Natural killer cell (primary cell): ENCODE data around the gene BTBD1. TPM values are rescaled to one million over a fixed set of nuclear protein-coding genes. Genes with fewer than 3 reads are reported as not detected.
"Not testable (repeated sequence)": the region's sequence is repeated elsewhere in the genome, so short reads cannot be mapped to it uniquely, and the experiment has no call there.

Experiments used
- ATAC-seq, 3 donors: fragments of 150-1000 bp in 2 of 3; fragments of 200-7000 bp in 1 of 3; cut with Tn5 transposase; 1 replicate in 1 of 3; 2 replicates in 2 of 3; pipeline ENCODE4 v1.10.0; 2021; ENCODE audit warnings: mild to moderate bottlenecking in 2 of 3, moderate library complexity in 2 of 3
- DNase-seq, 2 donors: peaks; one replicate each; pipeline versions ENCODE4 v3.0.0 to v3.0.0-alpha.2; 2013 to 2021; ENCODE audit warnings: mixed read lengths in 1 of 2
- H3K27ac ChIP-seq: one replicate; pipeline ENCODE4 v1.5.1; 2013; ENCODE audit warnings: mild to moderate bottlenecking, low read length
- H3K27me3 ChIP-seq: one replicate; pipeline ENCODE4 v1.6.1; 2013; ENCODE audit warnings: low read length; ENCODE audit not compliant: control insufficient read depth, insufficient read depth
- H3K36me3 ChIP-seq: one replicate; pipeline ENCODE4 v1.6.1; 2013; ENCODE audit warnings: low read length; ENCODE audit not compliant: control insufficient read depth, insufficient read depth
- H3K4me1 ChIP-seq: one replicate; pipeline ENCODE4 v1.6.1; 2013; ENCODE audit warnings: low read length; ENCODE audit not compliant: control insufficient read depth, insufficient read depth
- H3K4me3 ChIP-seq: one replicate; pipeline ENCODE4 v1.5.1; 2013; ENCODE audit warnings: low read length
- H3K9me3 ChIP-seq: one replicate; pipeline ENCODE4 v1.6.1; 2013; ENCODE audit warnings: low read length; ENCODE audit not compliant: control insufficient read depth, insufficient read depth
- H3K27ac Mint-ChIP-seq, 2 donors: one replicate each; pipeline ENCODE4 v1.8.0; 2022; ENCODE audit warnings: mild to moderate bottlenecking in 2 of 2, mixed read lengths in 2 of 2, moderate library complexity in 1 of 2
- H3K27me3 Mint-ChIP-seq, 2 donors: one replicate each; pipeline ENCODE4 v1.8.0; 2022; ENCODE audit warnings: low read depth in 2 of 2, mixed read lengths in 2 of 2
- H3K36me3 Mint-ChIP-seq: one replicate; pipeline ENCODE4 v1.8.0; 2022; ENCODE audit warnings: mixed read lengths
- H3K4me1 Mint-ChIP-seq, 2 donors: one replicate each; pipeline ENCODE4 v1.8.0; 2022; ENCODE audit warnings: mixed read lengths in 2 of 2
- H3K4me3 Mint-ChIP-seq: one replicate; pipeline ENCODE4 v1.8.0; 2022; ENCODE audit warnings: mild to moderate bottlenecking, moderate library complexity, mixed read lengths
- H3K9me3 Mint-ChIP-seq, 2 donors: one replicate each; pipeline ENCODE4 v1.8.0; 2022; ENCODE audit warnings: mixed read lengths in 2 of 2
- CTCF ChIP-seq: fragments of 200-600 bp; IDR thresholded peaks from one replicate; pipeline ENCODE4 v1.8.0; 2022; ENCODE audit warnings: antibody characterized with exemption
- WGBS: methylation state at CpG from one replicate; pipeline ENCODE4 v1.1.7; 2013; ENCODE audit warnings: missing lambda C conversion rate; ENCODE audit not compliant: insufficient coverage; 5-methylcytosine and 5-hydroxymethylcytosine counted together
- intact Hi-C: fragments of 100-400 bp; cut with micrococcal nuclease; formaldehyde crosslinking; loops from one replicate; pipeline ENCODE4 v1.14.2; 2022
- total RNA-seq, 4 donors: library from RNA; stranded (reverse); fragments of 120-200 nt in 1 of 4; gene quantifications; one replicate each; pipeline versions ENCODE4 v1.2.3 to v1.2.4, GENCODE V29; 2013 to 2022

BTBD1 gene
- total RNA-seq, 3 donors from 2014 or later (not counting 1 experiment from before 2014, with no cell fraction given), result 42.5 to 54.4 (median 54.0) TPM

- intact Hi-C loops, result loop anchor here (5.0 to 10.0 kb wide), 3 partner anchors 95 to 205 kb away; partner anchors contain the start of genes FSD2, HDGFL3, TM6SF1 and WHAMM
- H3K27ac ChIP-seq, result peak overlapping the region; percentile 75
Observed at GRCh38 chr15:83012076-83012426, 55.0 kb downstream of the BTBD1 start.

GRCh38 chr15:83011271-83012075, 55.6 kb downstream of the BTBD1 start, which contains the start of gene C15orf40:
Gene C15orf40 (minus strand): TSS chr15:83011639. CDS start chr15:83011607, 32 bp downstream.
- H3K4me3 Mint-ChIP-seq, result peak within 1 kb of the TSS; percentile 93
- peaks cover 52% of the 10 kb centered on the region in 2 donors for H3K4me1 Mint-ChIP-seq

More at GRCh38 chr15:83012076-83012426, 55.0 kb downstream of the BTBD1 start:
- Histone ChIP-seq H3K4me1 (peaks cover 23% of the 10 kb centered on the region), H3K36me3 (peaks cover 20% of the 10 kb centered on the region), H3K27me3 (no peaks in the 10 kb centered on the region), H3K9me3 (no peaks in the 10 kb centered on the region), H3K4me3 (peak overlapping the region; percentile 89)
- 42% methylated on average over 9 of the region's 9 CpGs for WGBS
- no peak for ATAC-seq
- Mint-ChIP-seq H3K36me3 (no peaks in the 10 kb centered on the region), H3K4me3 (peak overlapping the region; percentile 93), H3K27ac (peak overlapping the region; percentile 85 to 90), H3K4me1 (peaks cover 47 to 50% of the 10 kb centered on the region in 2 donors), H3K27me3 (no peaks in the 10 kb centered on the region), H3K9me3 (no peaks in the 10 kb centered on the region)
- DNase-seq, result no peak
- no peak for TF ChIP-seq CTCF

GRCh38 chr15:83010709-83011270, 56.3 kb downstream of the BTBD1 start:
- peaks cover 52% of the 10 kb centered on the region in 2 donors for H3K4me1 Mint-ChIP-seq
- peak overlapping the region; percentile 89 for H3K4me3 ChIP-seq

More at GRCh38 chr15:83011271-83012075, 55.6 kb downstream of the BTBD1 start, which contains the start of gene C15orf40:
- H3K9me3 Mint-ChIP-seq, result no peaks in the 10 kb centered on the region
- H3K27me3 ChIP-seq, result no peaks in the 10 kb centered on the region
- H3K27ac ChIP-seq, result peak within 1 kb of the TSS; percentile 75
- H3K27ac Mint-ChIP-seq, result peak within 1 kb of the TSS; percentile 85 to 90
- WGBS, result under 1% methylated on average over 64 of the region's 64 CpGs
- intact Hi-C loops, result loop anchor here (1.0 to 10.0 kb wide), 4 partner anchors 25 to 204 kb away; partner anchors contain the start of genes FSD2, HDGFL3, RAMAC and TM6SF1
- H3K36me3 Mint-ChIP-seq, result no peaks in the 10 kb centered on the region
- peak; percentile 82 to 94 for DNase-seq
- H3K9me3 ChIP-seq, result no peaks in the 10 kb centered on the region
- ATAC-seq, result peak; percentile 86 to 96 (median 92)
- peak within 1 kb of the TSS; percentile 89 for H3K4me3 ChIP-seq
- TF ChIP-seq CTCF, result no peak
- peaks cover 22% of the 10 kb centered on the region for H3K36me3 ChIP-seq
- H3K4me1 ChIP-seq, result peaks cover 23% of the 10 kb centered on the region
- H3K27me3 Mint-ChIP-seq, result no peaks in the 10 kb centered on the region

GRCh38 chr15:83000672-83001031, 66.4 kb downstream of the BTBD1 start:
- not testable (repeated sequence) for H3K27me3 Mint-ChIP-seq, H3K9me3 Mint-ChIP-seq, H3K36me3 Mint-ChIP-seq, H3K4me3 Mint-ChIP-seq, H3K4me3 ChIP-seq, DNase-seq, ATAC-seq, H3K27ac ChIP-seq, H3K4me1 ChIP-seq, H3K9me3 ChIP-seq, H3K27me3 ChIP-seq, H3K4me1 Mint-ChIP-seq
- intact Hi-C loops, result loop anchor here (1.0 to 2.0 kb wide), 2 partner anchors 14 to 151 kb away; partner anchors contain the start of gene RAMAC
- H3K27ac Mint-ChIP-seq, result peak overlapping the region; percentile 58 to 85
- 97% methylated on average over 3 of the region's 3 CpGs for WGBS
- H3K36me3 ChIP-seq, result peaks cover 11% of the 10 kb centered on the region

More at GRCh38 chr15:83010709-83011270, 56.3 kb downstream of the BTBD1 start:
- peak overlapping the region; percentile 93 for H3K4me3 Mint-ChIP-seq
- intact Hi-C loops, result loop anchor here (1.0 to 10.0 kb wide), 4 partner anchors 24 to 203 kb away; partner anchors contain the start of genes FSD2, HDGFL3, RAMAC and TM6SF1
- DNase-seq (peak; percentile 61 to 85), ATAC-seq (peak; percentile 52 to 75 (median 63))
- peak overlapping the region; percentile 75 for H3K27ac ChIP-seq
- no peaks in the 10 kb centered on the region for H3K27me3 Mint-ChIP-seq
- no peaks in the 10 kb centered on the region for H3K9me3 Mint-ChIP-seq
- H3K9me3 ChIP-seq, result no peaks in the 10 kb centered on the region
- WGBS, result 8% methylated on average over 15 of the region's 15 CpGs
- peaks cover 22% of the 10 kb centered on the region for H3K36me3 ChIP-seq
- peak; percentile 64 for TF ChIP-seq CTCF
- H3K27me3 ChIP-seq, result no peaks in the 10 kb centered on the region
- H3K4me1 ChIP-seq, result peaks cover 23% of the 10 kb centered on the region
- peak overlapping the region; percentile 85 to 90 for H3K27ac Mint-ChIP-seq
- H3K36me3 Mint-ChIP-seq, result no peaks in the 10 kb centered on the region
